SK-N-MC (cell line): ENCODE results near the gene PDCD11.

Source experiments
- EZH2 ChIP-seq: fragments of 200-600 bp; sonication (generic); IDR thresholded peaks from one replicate; pipeline ENCODE4 v1.6.1; 2017; ENCODE audit warnings: antibody characterized with exemption
- FOXP2 ChIP-seq: optimal IDR thresholded peaks from 2 replicates; pipeline ENCODE3; 2011; ENCODE audit warnings: mild to moderate bottlenecking, moderate library complexity; ENCODE audit not compliant: insufficient read depth; ENCODE audit errors: extremely low read length, control extremely low read depth
- POLR2AphosphoS5 ChIP-seq: IDR thresholded peaks from 2 replicates; pipeline ENCODE4 v1.6.1; 2012; ENCODE audit warnings: mild to moderate bottlenecking, low read depth, low read length, borderline replicate concordance

- no peak for TF ChIP-seq POLR2AphosphoS5
- no peak for TF ChIP-seq EZH2
- no peak for TF ChIP-seq FOXP2
Observed at GRCh38 chr10:103367379-103367781, 29.0 kb upstream of the PDCD11 start.
